GM12873 (cell line): ENCODE data around the gene TMEM253.

Source experiments
- TF ChIP-seq, protein P1 (sequence below): IDR thresholded peaks from 2 replicates; pipeline ENCODE4 v1.5.1; 2012; ENCODE audit warnings: low read depth, mild to moderate bottlenecking, moderate library complexity, low read length, control low read depth; ENCODE audit not compliant: insufficient read depth; ENCODE audit errors: missing control alignments

Gene TMEM253

DNA sequence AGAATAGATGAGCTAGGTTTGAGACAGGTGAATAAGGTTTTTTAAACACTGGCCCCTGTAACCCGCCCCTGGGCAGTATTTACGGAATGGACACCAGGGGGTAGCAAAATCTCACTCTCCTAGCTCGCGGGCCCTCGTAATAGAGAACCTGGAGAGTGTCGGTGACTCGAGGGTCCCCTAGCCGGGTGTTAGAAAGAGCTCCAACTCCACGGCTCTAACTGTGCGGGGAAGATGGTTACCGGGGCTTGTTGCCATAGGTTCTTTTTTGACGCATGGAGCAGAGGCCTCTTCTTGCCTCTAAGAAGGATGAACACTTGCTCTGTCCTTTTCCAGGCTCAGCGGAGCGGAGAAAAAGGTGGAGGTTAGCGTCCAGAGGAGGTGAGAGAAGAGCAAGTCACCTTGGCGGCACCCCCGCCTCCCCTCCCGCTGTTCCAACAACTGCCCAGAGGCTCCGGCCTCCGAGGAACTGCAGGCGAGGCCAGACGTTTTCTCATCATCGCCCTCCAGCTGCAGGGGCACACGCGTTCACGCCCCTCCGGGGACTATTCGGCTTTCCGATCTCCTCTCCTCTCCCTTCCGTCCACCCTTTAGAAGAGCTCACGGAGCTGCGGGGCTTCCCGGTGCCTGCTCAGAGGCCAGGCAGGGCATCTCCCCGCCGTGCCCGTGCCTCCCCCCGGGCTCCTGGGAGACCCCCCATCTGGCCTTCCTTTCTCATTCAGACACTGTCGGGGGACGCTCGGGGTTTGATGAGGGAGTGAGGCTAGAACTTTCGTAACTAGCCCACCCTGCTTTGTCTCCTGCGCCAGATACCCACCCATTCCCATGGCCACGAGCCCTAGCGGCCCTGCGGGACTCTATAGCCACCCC lies 32.1 kb upstream of the TMEM253 start:
- TF ChIP-seq, protein P1, sequence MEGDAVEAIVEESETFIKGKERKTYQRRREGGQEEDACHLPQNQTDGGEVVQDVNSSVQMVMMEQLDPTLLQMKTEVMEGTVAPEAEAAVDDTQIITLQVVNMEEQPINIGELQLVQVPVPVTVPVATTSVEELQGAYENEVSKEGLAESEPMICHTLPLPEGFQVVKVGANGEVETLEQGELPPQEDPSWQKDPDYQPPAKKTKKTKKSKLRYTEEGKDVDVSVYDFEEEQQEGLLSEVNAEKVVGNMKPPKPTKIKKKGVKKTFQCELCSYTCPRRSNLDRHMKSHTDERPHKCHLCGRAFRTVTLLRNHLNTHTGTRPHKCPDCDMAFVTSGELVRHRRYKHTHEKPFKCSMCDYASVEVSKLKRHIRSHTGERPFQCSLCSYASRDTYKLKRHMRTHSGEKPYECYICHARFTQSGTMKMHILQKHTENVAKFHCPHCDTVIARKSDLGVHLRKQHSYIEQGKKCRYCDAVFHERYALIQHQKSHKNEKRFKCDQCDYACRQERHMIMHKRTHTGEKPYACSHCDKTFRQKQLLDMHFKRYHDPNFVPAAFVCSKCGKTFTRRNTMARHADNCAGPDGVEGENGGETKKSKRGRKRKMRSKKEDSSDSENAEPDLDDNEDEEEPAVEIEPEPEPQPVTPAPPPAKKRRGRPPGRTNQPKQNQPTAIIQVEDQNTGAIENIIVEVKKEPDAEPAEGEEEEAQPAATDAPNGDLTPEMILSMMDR = peak; percentile 51

DNA sequence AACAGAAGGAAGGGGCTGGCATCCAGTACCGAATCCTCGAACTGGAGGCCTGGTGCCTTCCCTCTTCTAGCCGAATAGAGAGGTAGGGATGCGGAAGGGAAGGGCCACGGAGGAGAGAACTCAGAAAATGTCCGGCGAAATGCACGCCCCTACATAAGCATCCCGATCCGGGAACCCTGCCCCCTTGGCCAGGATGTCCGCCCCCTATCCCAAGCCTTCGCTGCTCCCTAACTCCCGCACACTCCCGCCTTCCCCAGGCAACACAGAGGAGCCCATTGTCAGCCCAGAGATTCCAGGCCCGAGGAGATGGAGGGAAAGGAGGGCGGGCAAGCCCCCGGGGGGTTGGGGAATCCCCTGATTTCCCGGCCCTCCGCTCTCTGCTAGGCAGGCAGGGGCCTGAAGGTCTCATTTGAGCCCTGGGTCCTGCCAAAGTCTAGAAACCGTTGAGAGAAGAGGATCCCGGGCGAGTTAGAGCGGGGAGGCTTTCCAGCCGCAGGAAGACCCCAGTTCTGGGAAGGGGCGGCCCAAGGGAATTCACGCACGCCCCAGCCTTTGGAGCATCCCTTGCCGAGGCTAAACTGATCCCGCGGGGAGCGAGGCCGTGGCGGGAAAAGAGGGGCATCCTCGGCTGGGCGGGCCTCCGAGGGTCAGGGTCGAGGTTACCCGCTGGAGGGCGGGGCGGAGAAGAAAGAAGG lies 31.3 kb upstream of the TMEM253 start:
- TF ChIP-seq, protein P1 = no peak

DNA sequence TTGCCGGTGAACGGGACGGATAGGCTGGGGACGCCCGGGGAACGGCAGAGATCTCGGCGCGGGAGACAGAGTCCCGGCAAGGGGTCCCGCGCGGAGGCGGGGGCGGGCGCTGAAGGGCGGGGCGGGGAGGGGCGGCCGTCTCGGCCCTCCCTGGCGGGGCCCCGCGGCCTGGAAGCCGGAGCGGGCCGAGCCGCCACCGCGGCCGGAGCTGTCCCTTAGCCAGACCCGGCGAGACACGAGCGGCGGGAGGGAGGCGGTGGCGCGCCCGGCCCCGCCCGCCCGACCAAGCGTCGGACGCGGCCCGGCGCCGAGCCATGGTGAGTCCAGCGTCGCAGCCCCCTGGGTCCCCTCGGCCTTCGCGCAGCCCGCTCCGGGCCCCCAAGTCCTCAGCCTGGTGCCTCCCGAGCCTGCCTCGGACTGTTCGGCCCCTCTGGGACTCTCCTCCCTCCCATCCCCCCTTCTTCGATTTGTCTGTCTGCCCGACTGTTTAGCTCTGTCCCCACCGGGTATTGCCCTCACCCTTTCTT lies 30.7 kb upstream of the TMEM253 start, which contains the start of gene ARHGEF40:
Gene ARHGEF40 (plus strand): TSS at position 222 of the 527 bp plus-strand sequence. CDS start 93 bp downstream, at position 315.
- TF ChIP-seq, protein P1 = no peak

DNA sequence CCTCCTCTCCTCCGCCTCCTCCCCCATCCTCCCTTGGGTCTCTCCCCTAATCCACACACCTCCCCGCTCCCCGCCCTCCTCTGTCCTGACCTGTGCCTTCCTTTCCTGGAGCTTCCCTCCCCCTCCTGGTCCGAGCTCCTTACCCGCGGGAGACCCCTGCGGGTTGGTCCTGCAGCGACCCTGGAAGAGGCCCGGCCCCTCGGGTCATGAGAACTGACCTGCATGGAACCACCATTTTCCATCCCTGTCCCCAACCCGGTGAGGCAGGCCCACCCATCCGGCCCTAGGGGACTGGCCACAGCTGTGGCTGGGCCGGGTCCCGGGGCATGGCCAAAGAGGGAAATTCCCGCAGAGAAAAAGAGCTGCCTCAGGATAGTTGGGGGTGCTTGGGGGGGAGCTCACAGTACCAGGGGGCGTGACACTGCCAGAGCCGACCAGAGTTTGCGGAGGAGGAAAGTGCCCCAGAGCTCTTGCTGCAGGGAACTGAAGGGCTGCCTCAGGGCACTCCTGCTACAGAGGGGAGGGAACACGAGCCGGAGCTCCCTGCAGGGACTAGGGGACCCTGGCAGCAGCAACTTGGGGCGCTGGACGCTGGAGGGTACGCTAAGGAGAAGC lies 30.1 kb upstream of the TMEM253 start:
- TF ChIP-seq, protein P1 = no peak

DNA sequence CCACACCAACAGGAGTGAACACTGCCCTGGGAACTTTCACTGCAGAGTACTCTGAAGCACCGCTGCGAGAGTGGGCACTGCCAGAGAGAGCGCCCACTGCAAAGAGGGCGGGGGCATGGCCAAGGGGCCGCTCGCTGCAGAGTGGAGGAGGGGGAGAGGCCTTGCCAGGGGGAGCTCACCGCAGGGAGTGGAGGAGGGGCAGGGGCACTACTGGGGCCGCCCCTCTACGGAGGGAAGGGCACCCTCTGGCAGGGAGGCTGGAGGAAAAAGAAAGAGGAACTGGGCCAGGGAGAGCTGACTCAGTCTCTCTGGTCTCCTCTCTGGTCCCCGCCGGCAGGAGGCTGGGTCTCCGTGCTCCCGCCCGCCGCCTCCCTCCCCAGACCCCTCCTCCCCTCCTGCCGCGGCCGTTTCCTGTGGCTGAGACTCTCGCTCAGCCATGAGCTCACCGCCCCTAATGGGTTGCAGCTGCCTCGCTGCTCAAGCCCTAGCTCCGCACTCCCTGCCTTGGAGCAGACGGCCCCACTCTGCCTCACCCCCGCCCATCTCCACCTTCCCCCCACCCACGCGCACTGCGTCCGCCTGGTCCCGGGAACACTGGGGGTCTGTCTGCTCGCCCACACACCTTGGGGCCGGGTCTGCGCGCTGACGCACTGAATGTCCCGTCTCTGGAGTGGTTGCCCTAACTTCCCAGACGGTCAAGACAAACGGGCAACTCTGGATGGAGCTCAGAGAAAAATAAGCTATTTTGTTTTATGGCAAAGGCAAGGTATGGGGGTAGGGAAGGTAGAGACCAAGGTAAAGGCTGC lies 29.4 kb upstream of the TMEM253 start:
- TF ChIP-seq, protein P1 = no peak

DNA sequence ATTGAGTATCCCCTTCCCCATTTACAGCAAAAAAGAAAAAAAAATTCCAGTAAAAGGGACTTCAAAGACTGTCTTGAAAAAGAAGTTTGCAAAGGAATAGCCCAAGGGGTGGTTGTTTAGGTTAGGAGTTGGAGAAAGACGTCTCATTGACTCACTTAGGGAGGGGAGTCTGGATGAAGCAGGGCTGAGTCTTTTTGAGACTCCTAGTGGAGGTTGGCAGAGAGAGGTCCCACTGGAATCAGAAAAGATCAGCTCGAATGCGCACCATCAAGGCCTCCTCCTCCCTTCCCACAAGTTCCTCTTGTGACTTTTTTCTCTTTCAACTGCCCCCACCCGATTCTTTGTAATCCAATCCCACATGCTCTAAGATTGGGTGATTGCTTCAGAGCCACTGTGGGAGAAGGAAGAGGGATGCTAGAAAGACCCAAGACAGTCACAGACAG lies 28.8 kb upstream of the TMEM253 start:
- TF ChIP-seq, protein P1 = no peak
